ENCODE results near the gene LDB1.

Gene LDB1

DNA sequence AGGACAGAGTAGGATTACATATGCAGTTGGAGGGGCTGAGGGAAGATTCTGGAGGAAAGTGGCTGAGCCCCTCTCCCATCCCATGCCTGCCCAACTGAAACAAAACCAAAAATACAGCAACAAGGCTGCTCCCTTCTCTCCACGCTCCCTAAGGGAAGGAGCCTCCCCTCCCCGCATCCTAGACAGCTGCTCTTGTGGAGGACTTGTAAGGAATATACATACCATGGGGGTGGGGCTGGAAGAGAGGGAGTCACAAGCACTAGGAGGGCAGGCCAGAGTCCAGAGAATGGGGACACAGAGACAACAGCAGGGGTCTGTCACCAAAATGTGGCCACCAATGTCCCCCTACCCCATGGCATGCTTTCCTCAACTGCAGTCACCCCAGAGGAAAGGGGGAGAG is 13.2 kb downstream of the LDB1 start:
- TF ChIP-seq ZFX (IDR thresholded peaks at IDR 0.05), result no peak
- TF ChIP-seq, protein P1, sequence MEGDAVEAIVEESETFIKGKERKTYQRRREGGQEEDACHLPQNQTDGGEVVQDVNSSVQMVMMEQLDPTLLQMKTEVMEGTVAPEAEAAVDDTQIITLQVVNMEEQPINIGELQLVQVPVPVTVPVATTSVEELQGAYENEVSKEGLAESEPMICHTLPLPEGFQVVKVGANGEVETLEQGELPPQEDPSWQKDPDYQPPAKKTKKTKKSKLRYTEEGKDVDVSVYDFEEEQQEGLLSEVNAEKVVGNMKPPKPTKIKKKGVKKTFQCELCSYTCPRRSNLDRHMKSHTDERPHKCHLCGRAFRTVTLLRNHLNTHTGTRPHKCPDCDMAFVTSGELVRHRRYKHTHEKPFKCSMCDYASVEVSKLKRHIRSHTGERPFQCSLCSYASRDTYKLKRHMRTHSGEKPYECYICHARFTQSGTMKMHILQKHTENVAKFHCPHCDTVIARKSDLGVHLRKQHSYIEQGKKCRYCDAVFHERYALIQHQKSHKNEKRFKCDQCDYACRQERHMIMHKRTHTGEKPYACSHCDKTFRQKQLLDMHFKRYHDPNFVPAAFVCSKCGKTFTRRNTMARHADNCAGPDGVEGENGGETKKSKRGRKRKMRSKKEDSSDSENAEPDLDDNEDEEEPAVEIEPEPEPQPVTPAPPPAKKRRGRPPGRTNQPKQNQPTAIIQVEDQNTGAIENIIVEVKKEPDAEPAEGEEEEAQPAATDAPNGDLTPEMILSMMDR (conservative IDR thresholded peaks at IDR 0.05), result no peak

DNA sequence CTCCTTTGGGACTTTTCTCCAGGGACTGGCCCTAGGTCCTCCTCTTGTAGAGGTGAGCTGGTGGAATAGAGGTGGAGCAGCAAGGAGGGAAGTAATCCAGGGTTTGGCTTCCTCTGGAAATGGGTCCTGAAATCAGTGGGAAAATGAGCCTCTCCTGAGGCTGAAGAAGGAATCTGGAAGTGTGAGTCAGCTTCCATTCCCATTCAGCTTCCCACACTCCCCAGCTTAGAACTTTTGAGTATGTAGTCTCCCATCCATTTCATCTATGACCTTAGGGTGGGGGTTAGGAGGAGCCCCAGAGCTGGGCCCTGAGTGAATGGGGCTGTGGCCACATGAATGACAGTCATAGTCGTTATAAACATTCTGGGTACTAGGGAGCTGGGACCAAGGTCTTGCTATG is 17.7 kb downstream of the LDB1 start:
- no peak overlapping the region for H3K27ac ChIP-seq
- TF ChIP-seq, protein P1 (conservative IDR thresholded peaks at IDR 0.05), result no peak
- no peak for TF ChIP-seq ZFX (IDR thresholded peaks at IDR 0.05)

More for the DNA sequence above, 13.2 kb downstream of the LDB1 start:
- H3K27ac ChIP-seq, result no peak overlapping the region

DNA sequence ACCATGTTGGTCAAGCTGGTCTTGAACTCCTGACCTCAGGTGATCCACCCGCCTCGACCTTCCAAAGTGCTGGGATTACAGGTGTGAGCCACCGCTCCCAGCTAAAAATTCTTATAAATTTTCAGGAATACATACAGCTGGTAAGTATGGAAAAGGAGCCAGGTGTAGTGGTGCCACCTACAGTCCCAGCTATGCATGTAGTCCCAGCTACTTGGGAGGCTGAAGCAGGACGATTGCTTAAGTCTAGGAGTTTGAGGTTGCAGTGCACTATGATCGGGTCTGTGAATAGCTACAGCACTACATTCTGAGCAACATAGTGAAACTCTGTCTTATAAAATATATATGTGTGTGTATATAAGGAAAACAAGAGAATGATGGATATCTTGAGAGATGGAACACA is 19.0 kb downstream of the LDB1 start:
- no peak overlapping the region for H3K27ac ChIP-seq
- TF ChIP-seq, protein P1 (conservative IDR thresholded peaks at IDR 0.05), result no peak
- TF ChIP-seq ZFX (IDR thresholded peaks at IDR 0.05), result no peak

DNA sequence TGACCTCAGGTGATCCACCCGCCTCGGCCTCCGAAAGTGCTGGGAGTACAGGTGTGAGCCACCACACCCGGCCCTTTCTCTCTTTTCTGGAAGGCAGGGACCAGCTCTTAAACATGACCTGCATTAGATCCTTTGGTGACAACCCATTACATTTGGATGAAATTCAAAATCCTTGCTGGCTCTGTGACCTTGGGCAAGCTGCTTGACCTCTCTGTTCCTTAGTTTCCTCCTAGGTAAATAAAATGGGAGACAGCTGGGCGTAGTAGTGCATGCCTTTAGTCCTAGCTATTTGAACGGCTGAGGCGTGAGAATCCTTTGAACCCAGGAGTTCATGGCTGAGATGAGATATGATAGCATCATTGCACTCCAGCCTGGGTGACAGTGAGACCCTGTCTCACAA is 23.7 kb downstream of the LDB1 start:
- TF ChIP-seq ZFX (IDR thresholded peaks at IDR 0.05), result no peak
- TF ChIP-seq, protein P1 (conservative IDR thresholded peaks at IDR 0.05), result no peak
- no peak overlapping the region for H3K27ac ChIP-seq

DNA sequence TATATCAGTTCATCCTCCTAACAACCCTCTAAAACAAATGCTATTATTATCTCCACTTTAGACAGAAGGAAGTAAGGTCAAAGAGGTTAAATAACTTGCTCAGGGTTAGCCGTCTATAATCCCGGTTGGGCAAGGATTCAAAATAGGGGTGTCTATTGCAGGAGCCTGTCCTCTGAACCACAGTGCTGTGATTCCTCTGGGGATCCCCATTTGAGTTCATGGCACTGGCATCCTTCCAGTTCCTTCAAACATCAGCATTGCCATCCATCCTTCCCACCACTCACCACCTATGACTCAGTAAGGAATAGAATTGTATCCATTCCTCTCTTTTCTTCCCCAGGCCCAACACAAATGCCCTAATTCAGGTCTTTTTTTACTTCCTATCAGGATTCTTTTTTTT is 29.4 kb downstream of the LDB1 start:
- H3K27ac ChIP-seq, result no peak overlapping the region
- TF ChIP-seq, protein P1 (conservative IDR thresholded peaks at IDR 0.05), result no peak
- TF ChIP-seq ZFX (IDR thresholded peaks at IDR 0.05), result no peak

DNA sequence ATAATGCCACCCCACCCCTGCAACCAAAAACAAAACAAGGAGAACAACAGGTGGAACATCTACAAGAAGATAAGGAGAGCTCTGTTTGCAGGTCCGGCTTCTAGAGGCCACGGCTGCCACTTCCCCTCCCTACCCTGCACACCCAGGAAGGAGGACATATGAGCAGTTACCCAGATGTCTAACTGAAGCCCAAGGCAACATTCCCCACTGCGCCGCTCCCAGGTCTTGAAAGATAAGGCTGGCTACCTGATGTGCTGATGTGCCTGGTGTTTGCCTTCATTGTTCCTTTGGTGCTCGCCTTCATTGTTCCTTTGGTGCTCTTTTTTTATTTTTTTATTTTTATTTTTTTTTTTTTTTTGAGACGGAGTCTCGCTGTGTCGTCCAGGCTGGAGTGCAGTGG is 34.0 kb downstream of the LDB1 start:
- H3K27ac ChIP-seq, result no peak overlapping the region
- TF ChIP-seq ZFX (IDR thresholded peaks at IDR 0.05), result no peak
- TF ChIP-seq, protein P1 (conservative IDR thresholded peaks at IDR 0.05), result no peak

DNA sequence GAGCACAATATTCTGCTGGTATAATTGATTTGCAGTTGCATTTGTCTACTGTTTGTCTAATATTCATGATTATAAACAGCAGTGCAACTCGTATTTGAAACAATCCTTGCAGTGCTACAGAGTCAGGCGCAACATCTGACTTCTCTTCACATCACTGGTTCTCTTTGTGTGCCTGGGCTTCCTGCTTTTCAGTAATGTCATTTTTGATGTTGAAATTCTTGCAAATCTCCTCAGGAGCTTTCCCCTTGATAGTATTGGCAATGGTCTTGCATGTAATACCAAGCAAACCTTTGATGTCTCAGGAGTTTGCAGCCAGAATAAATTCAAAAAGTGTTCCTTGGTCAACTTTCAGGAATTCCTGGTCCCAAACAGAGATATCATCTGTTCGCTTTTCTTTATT is 34.8 kb downstream of the LDB1 start:
- H3K27ac ChIP-seq, result no peak overlapping the region
- TF ChIP-seq, protein P1 (conservative IDR thresholded peaks at IDR 0.05), result no peak
- TF ChIP-seq ZFX (IDR thresholded peaks at IDR 0.05), result no peak

Data from C4-2B (cell line).